Neural progenitor cell (in vitro differentiated cells): ENCODE measurements around the gene TMEM263. TPM values are rescaled to one million over a fixed set of nuclear protein-coding genes. Genes with fewer than 3 reads are reported as not detected.

ENCODE experiments used
- DNase-seq: peaks from one replicate; pipeline ENCODE4 v3.0.0-alpha.2; 2016; ENCODE audit warnings: low spot score
- H2AFZ ChIP-seq: fragments of 200-600 bp; sonication (generic); replicated peaks from 2 replicates; pipeline ENCODE4 v1.6.1; 2016; ENCODE audit warnings: antibody characterized with exemption
- H3F3A ChIP-seq: fragments of 200-600 bp; sonication (generic); 2 replicates; pipeline ENCODE4 v1.6.1; 2016; ENCODE audit warnings: antibody characterized with exemption, low read depth
- H3K27ac ChIP-seq: fragments of 200-600 bp; sonication (generic); 2 replicates; pipeline ENCODE4 v1.5.1; 2016; ENCODE audit warnings: mild to moderate bottlenecking
- H3K27me3 ChIP-seq: fragments of 200-600 bp; sonication (generic); 2 replicates; pipeline ENCODE4 v1.6.1; 2016; ENCODE audit warnings: mild to moderate bottlenecking, moderate library complexity
- H3K36me3 ChIP-seq: fragments of 200-600 bp; sonication (generic); 2 replicates; pipeline ENCODE4 v1.5.1; 2016
- H3K4me1 ChIP-seq: fragments of 200-600 bp; sonication (generic); 2 replicates; pipeline ENCODE4 v1.6.1; 2016; ENCODE audit warnings: mixed run types
- H3K4me2 ChIP-seq: fragments of 200-600 bp; sonication (generic); 2 replicates; pipeline ENCODE4 v1.6.1; 2016
- H3K4me3 ChIP-seq: fragments of 200-600 bp; sonication (generic); 2 replicates; pipeline ENCODE4 v1.5.1; 2016
- H3K79me2 ChIP-seq: fragments of 200-600 bp; sonication (generic); 2 replicates; pipeline ENCODE4 v1.6.1; 2016; ENCODE audit warnings: low read depth
- H3K9ac ChIP-seq: fragments of 200-600 bp; sonication (generic); 2 replicates; pipeline ENCODE4 v1.6.1; 2016
- H3K9me3 ChIP-seq: fragments of 200-600 bp; sonication (generic); 2 replicates; pipeline ENCODE4 v1.5.1; 2016; ENCODE audit warnings: low read depth
- H4K20me1 ChIP-seq: fragments of 200-600 bp; sonication (generic); 2 replicates; pipeline ENCODE4 v1.6.1; 2016; ENCODE audit warnings: low read depth
- H3K27ac Mint-ChIP-seq: 3 replicates; pipeline ENCODE4 v1.8.0; 2021; ENCODE audit warnings: mixed read lengths
- H3K27me3 Mint-ChIP-seq: 2 replicates; pipeline ENCODE4 v1.8.0; 2022; ENCODE audit warnings: low read depth, mild to moderate bottlenecking, inconsistent platforms, moderate library complexity, mixed read lengths; ENCODE audit not compliant: insufficient read depth
- H3K36me3 Mint-ChIP-seq: 3 replicates; pipeline ENCODE4 v1.8.0; 2021; ENCODE audit warnings: mixed read lengths
- H3K4me1 Mint-ChIP-seq: 3 replicates; pipeline ENCODE4 v1.8.0; 2021; ENCODE audit warnings: mixed read lengths
- H3K4me3 Mint-ChIP-seq: 3 replicates; pipeline ENCODE4 v1.8.0; 2021; ENCODE audit warnings: mild to moderate bottlenecking, moderate library complexity, mixed read lengths
- H3K9me3 Mint-ChIP-seq: 3 replicates; pipeline ENCODE4 v1.8.0; 2020; ENCODE audit warnings: mixed read lengths
- CTCF ChIP-seq: fragments of 200-600 bp; sonication (generic); IDR thresholded peaks from 2 replicates; pipeline ENCODE4 v1.5.1; 2017; ENCODE audit warnings: antibody characterized with exemption, mild to moderate bottlenecking
- EZH2 ChIP-seq: fragments of 200-600 bp; sonication (generic); IDR thresholded peaks from 2 replicates; pipeline ENCODE4 v1.6.1; 2017; ENCODE audit warnings: antibody characterized with exemption, mild to moderate bottlenecking, moderate library complexity
- EZH2phosphoT487 ChIP-seq: fragments of 200-600 bp; sonication (generic); IDR thresholded peaks from 2 replicates; pipeline ENCODE4 v1.6.1; 2017; ENCODE audit warnings: antibody characterized with exemption
- total RNA-seq: library from RNA; depleted of rRNA; stranded (reverse); fragments of >200 nt; gene quantifications from 2 replicates; pipeline ENCODE4 v1.2.3, GENCODE V29; 2015; ENCODE audit warnings: low replicate concordance

TMEM263 gene
- total RNA-seq: 25.8 and 39.7 TPM in 2 replicates

DNA sequence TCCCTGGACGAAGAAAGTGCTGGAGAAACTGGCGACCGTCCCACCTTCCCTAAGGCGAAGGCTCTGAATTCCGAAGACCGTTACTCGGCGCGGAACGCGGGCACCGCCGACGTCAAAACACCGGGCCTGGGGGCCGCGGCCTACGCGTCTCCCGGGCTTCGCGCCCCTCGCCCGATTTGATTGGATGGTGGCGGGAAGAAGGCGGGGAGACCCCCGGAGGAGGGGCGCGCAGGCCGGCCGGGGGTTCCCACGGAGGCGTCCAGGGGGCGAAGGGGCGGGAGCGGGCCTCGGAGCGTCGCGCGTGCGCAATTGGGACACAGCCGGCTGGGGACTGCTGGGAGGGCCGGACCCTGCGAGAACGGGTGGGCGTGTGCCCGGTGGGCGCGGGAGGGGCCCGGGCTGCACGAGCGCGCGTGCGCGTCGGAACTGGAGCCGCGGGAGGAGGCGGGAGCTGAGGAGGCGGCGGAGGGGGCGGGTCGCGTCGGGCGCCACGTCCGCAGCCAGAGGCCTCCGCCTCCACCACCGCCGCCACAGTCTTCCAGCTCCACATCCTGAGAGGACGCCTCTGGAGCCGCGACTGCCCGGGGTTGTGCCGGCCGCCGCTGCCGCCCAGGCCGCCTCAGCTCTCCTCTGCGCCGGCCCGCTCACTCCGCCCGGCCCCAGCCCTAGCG lies at the start of gene TMEM263:
Gene TMEM263 (plus strand): TSS at position 531 of the 671 bp plus-strand sequence. CDS start 11,210 bp downstream, outside the sequence.
- peaks cover 34% of the 10 kb centered on the region for H3K79me2 ChIP-seq
- peak within 1 kb of the TSS; percentile 70 for H2AFZ ChIP-seq
- peak within 1 kb of the TSS; percentile 90 for H3K4me2 ChIP-seq
- no peaks in the 10 kb centered on the region for H3K4me1 ChIP-seq
- H3K36me3 ChIP-seq: no peaks in the 10 kb centered on the region
- Mint-ChIP-seq H3K27me3 (peaks cover 3% of the 10 kb centered on the region), H3K4me3 (peak within 1 kb of the TSS; percentile 100), H3K4me1 (peaks cover 23% of the 10 kb centered on the region), H3K36me3 (no peaks in the 10 kb centered on the region), H3K9me3 (peaks cover 7% of the 10 kb centered on the region), H3K27ac (peak within 1 kb of the TSS; percentile 98)
- peak within 1 kb of the TSS; percentile 59 for H3K9ac ChIP-seq
- no peaks in the 10 kb centered on the region for H3K9me3 ChIP-seq
- TF ChIP-seq EZH2: no peak
- no peak for TF ChIP-seq CTCF
- TF ChIP-seq EZH2phosphoT487: no peak
- H3F3A ChIP-seq: peaks cover 22% of the 10 kb centered on the region
- H3K4me3 ChIP-seq: peak within 1 kb of the TSS; percentile 81
- peaks cover 9% of the 10 kb centered on the region for H3K27me3 ChIP-seq
- peak within 1 kb of the TSS; percentile 91 for H3K27ac ChIP-seq
- peak; percentile 97 for DNase-seq
- H4K20me1 ChIP-seq: peaks cover 14% of the 10 kb centered on the region

GRCh38 chr12:106906715-106907114 lies 49.0 kb upstream of the TMEM263 start:
- peaks cover 31% of the 10 kb centered on the region for H3K27me3 ChIP-seq
- peaks cover 7% of the 10 kb centered on the region for H3K4me1 ChIP-seq
- H3K4me3 ChIP-seq: no peak overlapping the region
- Mint-ChIP-seq H3K9me3 (peaks cover 3% of the 10 kb centered on the region), H3K4me1 (peaks cover 26% of the 10 kb centered on the region), H3K27ac (no peak overlapping the region), H3K4me3 (no peak overlapping the region), H3K36me3 (no peaks in the 10 kb centered on the region), H3K27me3 (peaks cover 6% of the 10 kb centered on the region)
- H3F3A ChIP-seq: no peaks in the 10 kb centered on the region
- no peak for DNase-seq
- no peak for TF ChIP-seq CTCF
- no peak for TF ChIP-seq EZH2phosphoT487
- no peak for TF ChIP-seq EZH2
- H2AFZ ChIP-seq: no peak overlapping the region
- no peaks in the 10 kb centered on the region for H3K36me3 ChIP-seq
- H4K20me1 ChIP-seq: no peaks in the 10 kb centered on the region
- H3K9me3 ChIP-seq: no peaks in the 10 kb centered on the region
- H3K79me2 ChIP-seq: no peaks in the 10 kb centered on the region
- no peak overlapping the region for H3K9ac ChIP-seq
- H3K4me2 ChIP-seq: no peak overlapping the region
- no peak overlapping the region for H3K27ac ChIP-seq

- no peak overlapping the region for H3K27ac Mint-ChIP-seq
- Histone ChIP-seq H3K79me2 (no peaks in the 10 kb centered on the region), H3K4me2 (no peak overlapping the region), H3K9ac (no peak overlapping the region), H3K4me1 (peaks cover 7% of the 10 kb centered on the region), H3K36me3 (no peaks in the 10 kb centered on the region), H3K4me3 (no peak overlapping the region), H3K27me3 (peaks cover 24% of the 10 kb centered on the region), H3K27ac (no peak overlapping the region), H2AFZ (no peak overlapping the region), H3K9me3 (no peaks in the 10 kb centered on the region), H4K20me1 (no peaks in the 10 kb centered on the region), H3F3A (no peaks in the 10 kb centered on the region)
- H3K4me3 Mint-ChIP-seq: no peak overlapping the region
- TF ChIP-seq CTCF (no peak), EZH2 (no peak), EZH2phosphoT487 (no peak)
- H3K27me3 Mint-ChIP-seq: peaks cover 6% of the 10 kb centered on the region
- peaks cover 3% of the 10 kb centered on the region for H3K9me3 Mint-ChIP-seq
- DNase-seq: no peak
- H3K36me3 Mint-ChIP-seq: no peaks in the 10 kb centered on the region
- H3K4me1 Mint-ChIP-seq: peaks cover 21% of the 10 kb centered on the region
Observed at GRCh38 chr12:106907411-106907810, 48.3 kb upstream of the TMEM263 start.
